ENCODE measurements around the gene CDC42BPA.
"Not testable (repeated sequence)": the region's sequence is repeated elsewhere in the genome, so short reads cannot be mapped to it uniquely, and the experiment has no call there.

The CDC42BPA gene

DNA sequence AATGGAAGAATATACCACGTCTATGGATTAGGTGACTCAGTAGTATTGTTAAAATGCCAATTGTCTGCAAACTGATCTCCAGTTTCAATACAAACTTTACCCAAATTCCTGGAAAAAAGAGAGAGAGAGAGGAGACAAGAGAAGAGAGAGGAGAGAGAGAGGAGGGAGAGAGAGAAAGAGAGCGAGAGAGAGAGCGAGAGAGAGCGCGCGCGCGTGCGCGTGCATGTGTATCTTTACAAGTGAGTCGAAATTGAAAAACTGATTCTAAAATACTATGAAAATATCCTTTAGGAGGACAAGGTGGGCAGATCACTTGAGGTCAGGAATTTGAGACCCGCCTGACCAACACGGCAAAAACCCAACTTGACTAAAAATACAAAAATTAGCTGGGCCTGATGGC, 65.2 kb downstream of the CDC42BPA start:
- no peak for DNase-seq

GRCh38 chr1:227245613-227246320, 72.5 kb downstream of the CDC42BPA start:
- no peak for DNase-seq

- DNase-seq: no peak
Measured at GRCh38 chr1:227244339-227245118, 73.8 kb downstream of the CDC42BPA start.

GRCh38 chr1:227242811-227243682, 75.2 kb downstream of the CDC42BPA start:
- DNase-seq: no peak

DNA sequence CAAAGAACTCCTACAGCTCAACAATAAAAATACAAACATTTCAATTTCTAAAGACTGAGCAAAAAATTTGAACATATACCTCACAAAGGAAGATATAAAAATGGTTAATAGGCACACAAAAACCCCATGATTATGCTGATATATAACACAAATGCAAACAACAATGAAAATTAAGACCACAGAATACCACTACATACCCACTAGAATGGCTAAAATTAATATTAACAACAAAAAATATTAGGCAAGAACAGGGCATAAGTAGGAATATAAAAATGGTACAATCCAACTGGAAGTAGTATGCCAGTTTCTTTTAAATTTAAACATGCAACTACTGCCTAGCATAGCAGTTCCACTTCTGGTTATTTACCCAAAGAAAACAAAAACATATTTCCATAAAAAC, 77.3 kb downstream of the CDC42BPA start:
- DNase-seq: no peak

DNA sequence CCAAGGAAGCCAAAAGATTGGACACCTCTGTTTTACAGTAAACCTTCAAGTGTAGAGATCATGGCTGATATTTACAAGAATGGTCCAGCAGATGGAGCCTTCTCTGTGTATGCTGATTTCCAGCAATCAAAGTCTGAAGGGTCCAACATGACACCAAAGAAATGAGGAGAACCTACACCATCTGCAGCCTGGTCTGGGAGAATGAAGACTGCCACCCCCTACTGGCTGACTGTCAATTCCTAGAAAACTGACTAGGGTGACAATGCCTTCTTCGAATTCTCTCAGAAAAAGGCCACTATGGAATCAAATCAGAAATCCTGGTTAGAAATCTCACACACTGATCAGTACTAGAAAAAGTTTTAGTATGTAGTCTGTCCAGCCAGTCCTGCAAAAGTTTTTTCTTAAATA, 83.3 kb downstream of the CDC42BPA start:
- no peak for DNase-seq

DNA sequence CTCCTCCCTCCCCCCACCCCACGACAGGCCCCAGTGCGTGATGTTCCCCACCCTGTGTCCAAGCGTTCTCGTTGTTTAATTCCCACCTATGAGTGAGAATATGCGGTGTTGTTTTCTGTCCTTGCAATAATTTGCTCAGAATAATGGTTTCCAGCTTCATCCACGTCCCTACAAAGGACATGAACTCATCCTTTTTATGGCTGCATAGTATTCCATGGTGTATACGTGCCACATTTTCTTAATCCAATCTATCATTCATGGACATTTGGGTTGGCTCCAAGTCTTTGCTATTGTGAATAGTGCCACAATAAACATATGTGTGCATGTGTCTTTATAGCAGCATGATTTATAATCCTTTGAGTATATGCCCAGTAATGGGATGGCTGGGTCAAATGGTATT, 87.2 kb downstream of the CDC42BPA start:
- not testable (repeated sequence) for DNase-seq

GRCh38 chr1:227228201-227228600, 90.1 kb downstream of the CDC42BPA start:
- DNase-seq: no peak

DNA sequence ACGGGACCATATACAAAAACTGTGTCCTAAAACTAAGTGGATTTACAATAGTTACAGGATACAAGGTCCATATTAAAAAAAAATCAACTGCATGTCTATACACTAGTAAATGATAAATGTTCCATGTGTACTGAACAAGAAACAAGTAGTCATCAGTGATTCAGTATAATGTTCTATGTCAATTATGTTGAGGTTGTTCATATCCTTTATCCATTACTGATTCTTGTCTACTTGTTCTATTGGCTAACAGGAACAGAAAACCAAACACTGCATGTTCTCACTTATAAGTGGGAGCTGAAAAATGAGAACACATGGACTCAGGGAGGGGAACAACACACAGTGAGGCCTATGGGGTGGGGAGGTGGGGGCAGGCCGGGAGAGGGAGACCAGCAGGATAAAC, 90.5 kb downstream of the CDC42BPA start:
- no peak for DNase-seq

DNA sequence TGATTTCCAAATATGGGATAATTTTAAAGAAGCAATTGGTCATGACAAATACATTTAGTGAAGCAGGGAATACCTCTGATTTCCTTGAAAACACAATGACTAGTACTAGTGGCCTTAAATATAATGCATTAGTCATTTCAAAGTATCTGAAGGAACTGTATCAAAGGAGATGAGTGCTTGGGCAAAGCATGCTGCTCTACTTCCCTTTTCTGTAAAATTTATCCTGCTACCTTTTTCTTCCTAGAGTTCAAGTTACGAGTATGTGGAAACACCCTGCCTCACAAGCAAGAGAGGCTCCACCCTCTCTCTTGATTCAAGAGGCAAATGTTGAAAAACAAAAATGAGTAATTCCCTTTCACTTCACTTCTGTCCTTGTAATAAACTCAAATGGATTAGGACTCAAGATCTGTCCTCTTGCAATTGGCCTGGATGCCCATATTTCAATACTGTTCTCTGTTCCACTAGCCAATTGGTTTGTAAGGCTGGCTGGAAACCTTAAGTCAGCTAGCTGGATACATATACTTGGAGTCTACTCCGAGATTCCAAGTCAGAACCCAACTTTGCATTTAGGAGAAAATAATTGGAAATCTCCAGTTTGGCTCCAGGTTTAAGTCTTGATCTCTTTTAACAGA, 92.5 kb downstream of the CDC42BPA start:
- DNase-seq: no peak

GRCh38 chr1:227223171-227223806, 95.0 kb downstream of the CDC42BPA start:
- DNase-seq: no peak

DNA sequence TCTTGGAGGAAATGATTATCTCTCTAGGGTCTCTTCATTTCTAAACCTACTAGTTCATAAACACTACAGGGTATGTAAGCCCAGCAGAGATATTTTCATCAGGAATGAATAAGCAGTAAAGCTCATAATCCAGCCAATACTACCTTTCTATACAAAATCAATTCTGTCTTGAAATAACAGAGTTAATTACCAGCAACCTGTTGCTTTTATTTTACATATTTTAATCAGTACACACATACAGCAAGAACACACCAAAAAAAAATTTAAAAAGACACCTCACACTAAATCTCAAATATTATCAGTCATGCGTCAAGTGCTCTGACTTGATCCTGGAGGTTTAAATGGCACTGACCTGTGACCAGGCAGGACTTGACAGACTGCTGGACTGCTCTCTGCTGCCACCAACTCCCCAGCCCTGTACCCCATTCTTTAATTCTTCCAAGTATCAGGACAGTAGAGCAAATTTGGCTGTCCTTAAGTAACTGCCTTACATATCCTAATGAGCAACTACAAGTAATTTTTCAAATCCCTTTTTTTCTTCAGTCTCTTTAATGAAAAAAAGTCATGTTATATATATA, 98.5 kb downstream of the CDC42BPA start:
- DNase-seq: no peak

DNA sequence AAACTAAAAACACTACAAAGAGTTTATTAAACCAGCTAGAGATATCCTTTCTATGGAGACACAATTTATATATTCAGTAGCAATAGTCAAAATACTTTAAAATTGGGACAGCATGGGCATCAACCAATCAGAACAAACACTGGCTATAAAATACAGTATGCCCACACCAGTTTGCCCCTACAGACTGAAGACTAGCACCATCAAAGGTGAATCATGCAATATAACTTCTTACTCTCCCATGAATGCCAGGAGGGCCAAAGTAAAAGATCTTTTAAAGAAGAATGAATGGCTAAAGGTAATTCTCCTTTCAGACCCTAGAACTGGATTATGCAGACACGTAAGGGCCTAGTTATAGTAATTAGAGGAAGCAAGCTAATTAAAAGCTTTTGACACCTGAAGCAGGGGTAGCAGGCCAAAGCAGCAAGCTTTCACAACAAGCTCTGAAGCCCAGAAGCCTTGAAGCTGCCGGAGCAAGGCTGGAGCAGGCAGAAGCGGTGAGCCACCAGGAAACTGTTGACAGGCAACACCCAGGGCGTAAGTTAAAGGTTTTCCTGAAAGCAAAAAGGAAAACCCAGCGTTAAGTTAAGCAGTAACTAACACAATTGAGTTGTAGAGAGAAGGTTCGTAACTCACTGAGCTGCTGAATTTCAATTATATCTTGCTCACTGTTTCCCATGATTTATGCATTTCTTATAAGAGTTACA, 99.3 kb downstream of the CDC42BPA start:
- no peak for DNase-seq

- DNase-seq: no peak
Measured at GRCh38 chr1:227215863-227216510, 102.3 kb downstream of the CDC42BPA start.

DNA sequence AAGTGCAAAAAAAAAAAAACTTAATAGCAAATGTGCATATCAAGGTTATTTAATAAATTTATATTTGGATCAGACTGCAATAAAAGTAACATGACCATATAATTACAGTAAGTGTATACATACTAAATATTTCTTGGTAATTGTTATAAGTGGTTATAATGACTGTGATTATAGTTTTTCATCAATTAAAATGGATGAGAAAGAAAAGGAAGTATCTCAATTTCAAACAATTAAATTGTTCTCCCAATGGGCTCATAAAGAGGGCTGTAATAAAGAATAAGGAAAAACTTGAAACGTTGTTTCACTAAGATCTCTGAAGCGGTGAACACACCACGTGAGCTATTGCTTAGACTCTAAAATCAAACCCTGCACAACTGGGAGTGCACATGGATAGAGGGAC, 104.1 kb downstream of the CDC42BPA start:
- DNase-seq: no peak

DNA sequence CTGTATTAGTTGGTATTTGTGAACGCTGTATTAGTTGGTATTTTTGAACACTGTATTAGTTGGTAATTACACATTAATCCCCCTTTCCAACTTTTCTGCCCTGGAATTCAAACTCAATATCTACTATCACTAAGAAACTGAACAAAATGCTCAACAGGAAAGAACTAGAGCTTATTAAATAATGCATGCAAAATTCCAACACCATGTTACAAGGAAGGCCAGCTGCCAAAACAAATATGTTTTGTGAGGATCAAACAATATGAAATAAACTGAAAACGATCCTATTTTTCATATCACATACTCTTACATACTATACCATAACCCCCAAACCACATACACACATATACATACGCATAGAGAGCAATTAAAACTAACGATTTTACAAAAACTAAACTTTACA, 104.9 kb downstream of the CDC42BPA start:
- DNase-seq: no peak

- no peak for DNase-seq
Measured at GRCh38 chr1:227212164-227212563, 106.1 kb downstream of the CDC42BPA start.

- DNase-seq: no peak
Measured at GRCh38 chr1:227210604-227211003, 107.7 kb downstream of the CDC42BPA start.

DNA sequence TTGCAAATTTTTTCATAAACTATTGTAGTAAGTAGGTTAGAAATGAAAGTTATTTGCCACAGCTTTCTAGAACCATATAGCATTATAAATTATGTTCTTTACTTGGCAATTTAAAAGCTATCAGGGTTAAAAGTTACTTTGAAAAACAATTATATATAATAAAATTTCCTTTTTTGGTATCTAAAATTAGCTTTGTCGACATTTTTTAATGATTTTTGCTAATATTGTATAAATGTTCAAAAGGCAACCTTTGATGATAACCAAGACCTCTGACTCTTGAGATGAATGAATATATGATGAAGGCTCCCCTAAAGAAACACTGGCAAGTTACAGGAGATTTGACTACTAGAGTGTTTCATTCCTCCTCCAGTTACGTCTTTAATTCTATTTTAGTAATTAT, 121.2 kb downstream of the CDC42BPA start:
- DNase-seq: no peak

GRCh38 chr1:227192163-227192562, 126.1 kb downstream of the CDC42BPA start:
- no peak for DNase-seq

- DNase-seq: no peak
Measured at GRCh38 chr1:227191607-227192006, 126.7 kb downstream of the CDC42BPA start.
